HCT116 (cell line): ENCODE data around the gene TSG101.

ENCODE experiments used
- CEBPB ChIP-seq: IDR thresholded peaks from 2 replicates; pipeline ENCODE4 v1.6.1; 2012; ENCODE audit warnings: low read depth
- EZH2 ChIP-seq: fragments of 200-600 bp; sonication (generic); IDR thresholded peaks from 2 replicates; pipeline ENCODE4 v1.6.1; 2017; ENCODE audit warnings: antibody characterized with exemption, mixed run types
- EZH2phosphoT487 ChIP-seq: fragments of 200-600 bp; IDR thresholded peaks from 2 replicates; pipeline ENCODE4 v1.6.1; 2018; ENCODE audit warnings: antibody characterized with exemption, borderline replicate concordance
- POLR2A ChIP-seq: IDR thresholded peaks from 2 replicates; pipeline ENCODE4 v1.7.0; 2011; ENCODE audit warnings: borderline replicate concordance; ENCODE audit not compliant: insufficient read depth, insufficient read length; ENCODE audit errors: extremely low read depth
- POLR2AphosphoS5 ChIP-seq: IDR thresholded peaks from 2 replicates; pipeline ENCODE4 v1.6.1; 2011; ENCODE audit warnings: mild to moderate bottlenecking, low read depth, low read length, moderate library complexity
- ZNF274 ChIP-seq: fragments of 200-500 bp; sonication (Bioruptor generic); IDR thresholded peaks from 2 replicates; pipeline ENCODE4 v1.6.1; 2014; ENCODE audit warnings: mild to moderate bottlenecking, low read depth, low read length, inconsistent platforms
- TF ChIP-seq, protein P1 (sequence below), 3 experiments: fragments of 200-600 bp in 1 of 3; sonication (generic) in 1 of 3; IDR thresholded peaks in 2 of 3; conservative IDR thresholded peaks in 1 of 3; 2 replicates each; pipeline ENCODE4 v1.5.1; 2012 to 2017; ENCODE audit warnings: low read depth in 2 of 3, low read length in 2 of 3, antibody characterized with exemption in 1 of 3, borderline replicate concordance in 1 of 3, control low read depth in 1 of 3, mild to moderate bottlenecking in 1 of 3, mixed read lengths in 1 of 3, mixed run types in 1 of 3, moderate library complexity in 1 of 3; ENCODE audit not compliant: insufficient read depth in 1 of 3

DNA sequence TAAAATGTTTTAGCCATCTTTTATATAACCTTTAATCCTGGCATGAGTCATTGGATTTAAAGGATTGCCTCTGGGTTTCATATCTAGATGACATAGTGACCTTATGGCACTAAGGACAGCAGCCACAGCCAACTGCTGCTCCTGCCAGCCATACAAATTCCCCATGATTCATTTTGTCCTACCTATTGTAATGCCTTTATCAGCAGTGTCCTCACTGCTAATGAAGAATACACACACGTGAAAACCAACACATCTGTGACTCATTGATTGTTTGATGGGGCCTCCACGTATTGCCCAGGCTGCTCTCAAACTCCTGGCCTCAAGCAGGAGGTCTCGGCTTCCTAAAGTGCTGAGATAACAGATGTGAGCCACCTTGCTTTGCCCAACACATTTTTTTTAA lies 69.3 kb downstream of the TSG101 start:
- TF ChIP-seq EZH2phosphoT487 = no peak
- TF ChIP-seq POLR2AphosphoS5 = no peak
- TF ChIP-seq CEBPB = no peak
- TF ChIP-seq, protein P1, sequence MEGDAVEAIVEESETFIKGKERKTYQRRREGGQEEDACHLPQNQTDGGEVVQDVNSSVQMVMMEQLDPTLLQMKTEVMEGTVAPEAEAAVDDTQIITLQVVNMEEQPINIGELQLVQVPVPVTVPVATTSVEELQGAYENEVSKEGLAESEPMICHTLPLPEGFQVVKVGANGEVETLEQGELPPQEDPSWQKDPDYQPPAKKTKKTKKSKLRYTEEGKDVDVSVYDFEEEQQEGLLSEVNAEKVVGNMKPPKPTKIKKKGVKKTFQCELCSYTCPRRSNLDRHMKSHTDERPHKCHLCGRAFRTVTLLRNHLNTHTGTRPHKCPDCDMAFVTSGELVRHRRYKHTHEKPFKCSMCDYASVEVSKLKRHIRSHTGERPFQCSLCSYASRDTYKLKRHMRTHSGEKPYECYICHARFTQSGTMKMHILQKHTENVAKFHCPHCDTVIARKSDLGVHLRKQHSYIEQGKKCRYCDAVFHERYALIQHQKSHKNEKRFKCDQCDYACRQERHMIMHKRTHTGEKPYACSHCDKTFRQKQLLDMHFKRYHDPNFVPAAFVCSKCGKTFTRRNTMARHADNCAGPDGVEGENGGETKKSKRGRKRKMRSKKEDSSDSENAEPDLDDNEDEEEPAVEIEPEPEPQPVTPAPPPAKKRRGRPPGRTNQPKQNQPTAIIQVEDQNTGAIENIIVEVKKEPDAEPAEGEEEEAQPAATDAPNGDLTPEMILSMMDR (IDR thresholded peaks at IDR 0.05 in 2 of 3, conservative IDR thresholded peaks at IDR 0.05 in 1 of 3; ENCODE audit: borderline replicate concordance in 1 of 3, insufficient read depth in 1 of 3, low read depth in 2 of 3, low read length in 2 of 3) = no peak
- TF ChIP-seq POLR2A = no peak
- no peak for TF ChIP-seq EZH2
- no peak for TF ChIP-seq ZNF274
